HCT116 (cell line): ENCODE data around the gene PRSS36. TPM values are rescaled to one million over a fixed set of nuclear protein-coding genes. Genes with fewer than 3 reads are reported as not detected.

Experiments used
- ATAC-seq: fragments of 200-7000 bp; cut with Tn5 transposase; 2 replicates; pipeline ENCODE4 v1.9.1; 2020; ENCODE audit warnings: mild to moderate bottlenecking, moderate library complexity
- BruUV-seq: library from RNA; stranded (reverse); fragments of 400-500 nt; replicated peaks from 2 replicates; lab custom pipeline; 2021; lab: Mats Ljungman, UMichigan
- CTCF ChIA-PET: fragments of 300-600 bp; sonication (Branson Sonifier 250); formaldehyde crosslinking; loops from one replicate; lab custom pipeline; 2021; ENCODE audit warnings: antibody characterized with exemption; lab: Charles Lee
- POLR2A ChIA-PET: fragments of 300-600, 350-600 bp; sonication (Branson Sonifier 250); formaldehyde crosslinking; loops from one replicate; lab custom pipeline; 2021; ENCODE audit warnings: antibody characterized with exemption; lab: Charles Lee
- RAD21 ChIA-PET, 2 experiments: fragments of 300-600 bp; sonication (Branson Sonifier 250); formaldehyde crosslinking; loops; one replicate each; lab custom pipeline; 2023; ENCODE audit warnings: low total read pairs in 2 of 2; ENCODE audit not compliant: uncharacterized antibody in 2 of 2, unreplicated experiment in 2 of 2, low non-redundant PET in 1 of 2; lab: Charles Lee
- DNase-seq: peaks from one replicate; pipeline ENCODE4 v3.0.0-alpha.2; 2010; ENCODE audit warnings: low read depth, low spot score
- H2AFZ ChIP-seq: fragments of 200-600 bp; shearing (Covaris generic), sonication (generic); 2 replicates; pipeline ENCODE4 v1.6.1; 2017; ENCODE audit warnings: low read depth, mixed run types, mixed read lengths, antibody characterized with exemption, low read length; ENCODE audit not compliant: poor library complexity, severe bottlenecking
- H3K27ac ChIP-seq: 2 replicates; pipeline ENCODE4 v1.5.1; 2012; ENCODE audit warnings: low read depth, low read length
- H3K27me3 ChIP-seq: fragments of 200-600 bp; sonication (generic); 2 replicates; pipeline ENCODE4 v1.6.1; 2016; ENCODE audit warnings: mixed run types, low read length, mixed read lengths; ENCODE audit not compliant: insufficient read depth
- H3K36me3 ChIP-seq, 2 experiments: fragments of 200-500 bp in 1 of 2; fragments of 200-600 bp in 1 of 2; sonication (Bioruptor generic) in 1 of 2; sonication (generic) in 1 of 2; 2 replicates each; pipeline versions ENCODE4 v1.5.1 to v1.6.1; 2014 to 2016; ENCODE audit warnings: low read length in 2 of 2, inconsistent platforms in 1 of 2, mixed read lengths in 1 of 2, mixed run types in 1 of 2; ENCODE audit not compliant: insufficient read depth in 2 of 2, control insufficient read depth in 1 of 2
- H3K4me1 ChIP-seq, 2 experiments: fragments of 200-600 bp in 1 of 2; sonication (generic) in 1 of 2; 2 replicates each; pipeline versions ENCODE4 v1.5.1 to v1.6.1; 2012 to 2017; ENCODE audit warnings: low read length in 2 of 2, inconsistent platforms in 1 of 2, mild to moderate bottlenecking in 1 of 2, mixed read lengths in 1 of 2, mixed run types in 1 of 2, moderate library complexity in 1 of 2; ENCODE audit not compliant: insufficient read depth in 2 of 2, control insufficient read depth in 1 of 2
- H3K4me2 ChIP-seq: fragments of 200-600 bp; sonication (generic); 2 replicates; pipeline ENCODE4 v1.6.1; 2017; ENCODE audit warnings: mixed run types, low read length, mixed read lengths
- H3K4me3 ChIP-seq, 2 experiments: fragments of 200-600 bp in 1 of 2; sonication (generic) in 1 of 2; replicated peaks in 1 of 2; 2 replicates each; pipeline ENCODE4 v1.5.1; 2011 to 2016; ENCODE audit warnings: low read length in 2 of 2, control low read depth in 1 of 2, low read depth in 1 of 2, mild to moderate bottlenecking in 1 of 2, mixed read lengths in 1 of 2, mixed run types in 1 of 2
- H3K79me2 ChIP-seq: fragments of 200-600 bp; sonication (generic); 2 replicates; pipeline ENCODE4 v1.6.1; 2017; ENCODE audit warnings: mild to moderate bottlenecking, mixed run types, low read length, moderate library complexity, mixed read lengths; ENCODE audit not compliant: insufficient read depth
- H3K9ac ChIP-seq: fragments of 200-600 bp; sonication (generic); 2 replicates; pipeline ENCODE4 v1.6.1; 2016; ENCODE audit warnings: low read length, mixed read lengths
- H3K9me2 ChIP-seq: fragments of 200-600 bp; sonication (generic), shearing (Covaris generic); 2 replicates; pipeline ENCODE4 v1.6.1; 2017; ENCODE audit warnings: mixed run types, mild to moderate bottlenecking, moderate library complexity; ENCODE audit not compliant: insufficient read depth
- H3K9me3 ChIP-seq, 2 experiments: fragments of 200-500 bp in 1 of 2; fragments of 200-600 bp in 1 of 2; sonication (Bioruptor generic) in 1 of 2; sonication (generic) in 1 of 2; 2 replicates each; pipeline ENCODE4 v1.6.1; 2014 to 2017; ENCODE audit warnings: low read length in 2 of 2, mixed read lengths in 2 of 2, inconsistent platforms in 1 of 2, low read depth in 1 of 2, mild to moderate bottlenecking in 1 of 2, mixed run types in 1 of 2, moderate library complexity in 1 of 2; ENCODE audit not compliant: control insufficient read depth in 1 of 2, insufficient read depth in 1 of 2
- H4K20me1 ChIP-seq: fragments of 200-600 bp; sonication (generic), shearing (Covaris generic); 2 replicates; pipeline ENCODE4 v1.6.1; 2017; ENCODE audit warnings: mixed run types, mild to moderate bottlenecking, moderate library complexity; ENCODE audit not compliant: insufficient read depth
- SIN3A ChIP-seq: IDR thresholded peaks from 2 replicates; pipeline ENCODE4 v1.6.1; 2012; ENCODE audit warnings: low read depth
- YY1 ChIP-seq: IDR thresholded peaks from 2 replicates; pipeline ENCODE4 v1.6.1; 2011; ENCODE audit warnings: low read length, low read depth, moderate library complexity, mild to moderate bottlenecking; ENCODE audit not compliant: insufficient replicate concordance; ENCODE audit errors: extremely low read depth
- ZBTB33 ChIP-seq: IDR thresholded peaks from 2 replicates; pipeline ENCODE4 v1.6.1; 2011; ENCODE audit warnings: mild to moderate bottlenecking, low read length, moderate library complexity; ENCODE audit not compliant: insufficient replicate concordance; ENCODE audit errors: extremely low read depth
- intact Hi-C: fragments of 100-400 bp; cut with micrococcal nuclease; formaldehyde crosslinking; loops from 2 replicates; pipeline ENCODE4 v1.10.0; 2022
- total RNA-seq: library from RNA; stranded (reverse); gene quantifications from one replicate; pipeline ENCODE4 v1.2.1, GENCODE V29; 2021; ENCODE audit not compliant: unreplicated experiment

The PRSS36 gene
- total RNA-seq, 1 experiment from 2014 or later = not detected

GRCh38 chr16:31094424-31095120, 55.3 kb downstream of the PRSS36 start, which contains the start of gene VKORC1 (continued):
- TF ChIP-seq ZBTB33 = no peak

- ChIA-PET CTCF (no interaction called here), RAD21 (interaction anchor here in 1 of 2 experiments (1.2 kb wide), 1 partner anchor 108 kb away, joined by 5 read pairs; the partner anchor contains the start of gene HSD3B7), POLR2A (interaction anchor here (1.0 to 4.7 kb wide), 3 partner anchors 23 to 41 kb away, joined by 3 to 17 read pairs (median 8); partner anchors contain the start of gene KAT8)
- TSS peak; percentile 59 for BruUV-seq
- Histone ChIP-seq H3K36me3 (peaks cover 0 to 8% of the 10 kb centered on the region in 2 experiments; a peak in 3 of 4 replicates), H3K9ac (peak overlapping the region; percentile 91), H2AFZ (no peak overlapping the region), H3K4me1 (peaks cover 13 to 27% of the 10 kb centered on the region in 2 experiments), H3K9me2 (no peaks in the 10 kb centered on the region), H3K4me2 (peak overlapping the region; percentile 99), H3K9me3 (no peaks in the 10 kb centered on the region), H3K79me2 (peaks cover 36% of the 10 kb centered on the region), H3K27ac (peak overlapping the region; percentile 85), H3K4me3 (peak overlapping the region; percentile 88 to 98), H3K27me3 (no peaks in the 10 kb centered on the region), H4K20me1 (no peaks in the 10 kb centered on the region)
- TF ChIP-seq SIN3A (no peak), YY1 (peak; percentile 0)
- intact Hi-C loops = loop anchor here (1.0 to 10.0 kb wide), 4 partner anchors 21 to 139 kb away; partner anchors contain the start of gene SETD1A
- DNase-seq (no peak), ATAC-seq (peak; percentile 12)
Observed at GRCh38 chr16:31094088-31094423, 55.8 kb downstream of the PRSS36 start.
